Neural cell (in vitro differentiated cells): ENCODE data around the gene LMBRD2. TPM values are rescaled to one million over a fixed set of nuclear protein-coding genes. Genes with fewer than 3 reads are reported as not detected.

Experiments used
- H2AFZ ChIP-seq: fragments of 200-600, 300-800 bp; sonication (generic), shearing (Covaris generic); 2 replicates; pipeline ENCODE4 v1.6.0; 2014; ENCODE audit warnings: low read depth, mild to moderate bottlenecking, antibody characterized with exemption, low read length, moderate library complexity
- H3F3A ChIP-seq: fragments of 200-600 bp; shearing (Covaris generic); 2 replicates; pipeline ENCODE4 v1.6.1; 2016; ENCODE audit warnings: mild to moderate bottlenecking, moderate library complexity, mixed read lengths, antibody characterized with exemption, low read length; ENCODE audit not compliant: insufficient read depth, poor library complexity, severe bottlenecking
- H3K27ac ChIP-seq: fragments of 200-600, 300-800 bp; sonication (generic), shearing (Covaris generic); 2 replicates; pipeline ENCODE4 v1.5.1; 2014; ENCODE audit warnings: mild to moderate bottlenecking, low read length, moderate library complexity
- H3K27me3 ChIP-seq: fragments of 300-800, 200-600 bp; sonication (generic), shearing (Covaris generic); 2 replicates; pipeline ENCODE4 v1.6.0; 2014; ENCODE audit warnings: mild to moderate bottlenecking, low read depth, low read length, moderate library complexity; ENCODE audit not compliant: insufficient read depth
- H3K36me3 ChIP-seq: fragments of 300-800, 200-600 bp; sonication (generic), shearing (Covaris generic); 2 replicates; pipeline ENCODE4 v1.5.1; 2014; ENCODE audit warnings: mild to moderate bottlenecking, antibody characterized with exemption, low read length, moderate library complexity; ENCODE audit not compliant: insufficient read depth
- H3K4me2 ChIP-seq: fragments of 300-800, 200-600 bp; sonication (generic), shearing (Covaris generic); 2 replicates; pipeline ENCODE4 v1.6.0; 2014; ENCODE audit warnings: mild to moderate bottlenecking, low read length
- H3K4me3 ChIP-seq: fragments of 300-800, 200-600 bp; sonication (generic), shearing (Covaris generic); 2 replicates; pipeline ENCODE4 v1.5.1; 2014; ENCODE audit warnings: mild to moderate bottlenecking, low read length, moderate library complexity
- H3K79me2 ChIP-seq: fragments of 200-600 bp; shearing (Covaris generic); replicated peaks from 2 replicates; pipeline ENCODE4 v1.6.0; 2014; ENCODE audit warnings: mild to moderate bottlenecking, low read length, moderate library complexity; ENCODE audit not compliant: insufficient read depth
- H3K9ac ChIP-seq: fragments of 300-800, 200-600 bp; sonication (generic), shearing (Covaris generic); 2 replicates; pipeline ENCODE4 v1.6.1; 2016; ENCODE audit warnings: mild to moderate bottlenecking, low read length, mixed read lengths
- H3K9me2 ChIP-seq: fragments of 200-600 bp; shearing (Covaris generic); 2 replicates; pipeline ENCODE4 v1.6.1; 2016; ENCODE audit warnings: mild to moderate bottlenecking, low read length, mixed read lengths; ENCODE audit not compliant: insufficient read depth
- H3K9me3 ChIP-seq: fragments of 200-600, 300-800 bp; sonication (generic), shearing (Covaris generic); 2 replicates; pipeline ENCODE4 v1.6.1; 2016; ENCODE audit warnings: mild to moderate bottlenecking, mixed run types, low read length, moderate library complexity, mixed read lengths
- H4K20me1 ChIP-seq: fragments of 200-600 bp; shearing (Covaris generic); 2 replicates; pipeline ENCODE4 v1.6.1; 2016; ENCODE audit warnings: mild to moderate bottlenecking, mixed run types; ENCODE audit not compliant: insufficient read depth
- CTCF ChIP-seq: fragments of 450-650 bp; IDR thresholded peaks from 2 replicates; pipeline ENCODE4 v1.5.1; 2014; ENCODE audit warnings: antibody characterized with exemption, mild to moderate bottlenecking, moderate library complexity; ENCODE audit not compliant: poor library complexity, severe bottlenecking
- EP300 ChIP-seq: fragments of 450-650 bp; conservative IDR thresholded peaks from 2 replicates; pipeline ENCODE4 v1.6.1; 2014; ENCODE audit warnings: antibody characterized with exemption, mild to moderate bottlenecking, moderate library complexity; ENCODE audit not compliant: poor library complexity, severe bottlenecking
- EZH2 ChIP-seq: fragments of 200-600, 300-800 bp; shearing (Covaris generic), sonication (generic); IDR thresholded peaks from 2 replicates; pipeline ENCODE4 v1.6.1; 2014; ENCODE audit warnings: antibody characterized with exemption, low read length, borderline replicate concordance, mild to moderate bottlenecking; ENCODE audit not compliant: insufficient read depth, poor library complexity, severe bottlenecking
- MXI1 ChIP-seq: fragments of 450-650 bp; conservative IDR thresholded peaks from 2 replicates; pipeline ENCODE4 v1.6.1; 2014; ENCODE audit warnings: antibody characterized with exemption, mild to moderate bottlenecking; ENCODE audit not compliant: poor library complexity, severe bottlenecking
- POLR2AphosphoS5 ChIP-seq: IDR thresholded peaks from 2 replicates; pipeline ENCODE4 v1.6.1; 2012
- RAD21 ChIP-seq: fragments of 450-650 bp; conservative IDR thresholded peaks from 2 replicates; pipeline ENCODE4 v1.6.1; 2014; ENCODE audit warnings: antibody characterized with exemption, mild to moderate bottlenecking, moderate library complexity
- REST ChIP-seq: IDR thresholded peaks from 2 replicates; pipeline ENCODE4 v1.6.1; 2012; ENCODE audit warnings: borderline replicate concordance
- SMC3 ChIP-seq: fragments of 450-650 bp; conservative IDR thresholded peaks from 2 replicates; pipeline ENCODE4 v1.6.1; 2014; ENCODE audit warnings: antibody characterized with exemption, mild to moderate bottlenecking, moderate library complexity; ENCODE audit not compliant: poor library complexity
- TAF1 ChIP-seq: IDR thresholded peaks from 2 replicates; pipeline ENCODE4 v1.6.1; 2012; ENCODE audit warnings: low read depth
- polyA minus RNA-seq: library from RNA; depleted of rRNA, polyadenylated mRNA; stranded (reverse); fragments of >200 nt; gene quantifications from 2 replicates; pipeline ENCODE4 v1.2.3, GENCODE V29; 2014
- polyA plus RNA-seq: library from polyadenylated mRNA; depleted of rRNA; stranded (reverse); fragments of >200 nt; gene quantifications from 2 replicates; pipeline ENCODE4 v1.2.3, GENCODE V29; 2014

LMBRD2 gene
- 22.7 and 25.7 TPM in 2 replicates for polyA plus RNA-seq
- polyA minus RNA-seq = 60.9 and 64.2 TPM in 2 replicates

- H2AFZ ChIP-seq = peak within 1 kb of the TSS; percentile 73
- H3K27ac ChIP-seq = peak within 1 kb of the TSS; percentile 89
- H3K9me3 ChIP-seq = no peaks in the 10 kb centered on the region
- H3K4me2 ChIP-seq = peak within 1 kb of the TSS; percentile 97
- H3K9me2 ChIP-seq = no peaks in the 10 kb centered on the region
- H3K79me2 ChIP-seq = peaks cover 43% of the 10 kb centered on the region
- no peaks in the 10 kb centered on the region for H3K36me3 ChIP-seq
- H3K4me3 ChIP-seq = peak within 1 kb of the TSS; percentile 76
- no peak for TF ChIP-seq EZH2
- TF ChIP-seq TAF1 = peak; percentile 10
- TF ChIP-seq SMC3 = no peak
- peak; percentile 89 for TF ChIP-seq MXI1
- peak; percentile 68 for TF ChIP-seq REST
- peak; percentile 31 for TF ChIP-seq CTCF
- peak; percentile 85 for TF ChIP-seq POLR2AphosphoS5
- TF ChIP-seq EP300 = peak; percentile 47
- TF ChIP-seq RAD21 = no peak
- H3K27me3 ChIP-seq = no peaks in the 10 kb centered on the region
- H4K20me1 ChIP-seq = no peaks in the 10 kb centered on the region
- H3K9ac ChIP-seq = peak within 1 kb of the TSS; percentile 88
- no peaks in the 10 kb centered on the region for H3F3A ChIP-seq
Observed at GRCh38 chr5:36151434-36152323, at the start of gene LMBRD2, which contains the start of gene SKP2. LMBRD2 (minus strand) TSS chr5:36151887; CDS start chr5:36143349, 8,538 bp downstream. SKP2 (plus strand) TSS chr5:36152111; CDS start chr5:36152263, 152 bp downstream.

GRCh38 chr5:36200513-36200912 lies 48.8 kb upstream of the LMBRD2 start:
- H3K79me2 ChIP-seq = no peaks in the 10 kb centered on the region
- no peaks in the 10 kb centered on the region for H3K27me3 ChIP-seq
- no peaks in the 10 kb centered on the region for H3F3A ChIP-seq
- peaks cover 3% of the 10 kb centered on the region for H3K36me3 ChIP-seq
- no peaks in the 10 kb centered on the region for H3K9me2 ChIP-seq
- no peak overlapping the region for H3K4me3 ChIP-seq
- no peaks in the 10 kb centered on the region for H3K9me3 ChIP-seq
- H3K4me2 ChIP-seq = no peak overlapping the region
- H4K20me1 ChIP-seq = no peaks in the 10 kb centered on the region
- H2AFZ ChIP-seq = no peak overlapping the region
- TF ChIP-seq RAD21 (no peak), EZH2 (no peak), POLR2AphosphoS5 (no peak), SMC3 (no peak), MXI1 (no peak), CTCF (no peak), EP300 (no peak), TAF1 (no peak), REST (no peak)
- no peak overlapping the region for H3K9ac ChIP-seq
- H3K27ac ChIP-seq = no peak overlapping the region
